Endodermal cell (in vitro differentiated cells): ENCODE measurements around the gene COX4I2. TPM values are rescaled to one million over a fixed set of nuclear protein-coding genes. Genes with fewer than 3 reads are reported as not detected.
"Not testable (repeated sequence)": the region's sequence is repeated elsewhere in the genome, so short reads cannot be mapped to it uniquely, and the experiment has no call there.

Source experiments
- DNase-seq: peaks from one replicate; pipeline ENCODE4 v3.0.0-alpha.2; 2017
- H3K27ac ChIP-seq: 2 replicates; pipeline ENCODE4 v1.5.1; 2013; ENCODE audit warnings: mild to moderate bottlenecking, low read depth, low read length, moderate library complexity
- H3K27me3 ChIP-seq: 2 replicates; pipeline ENCODE4 v1.6.1; 2013; ENCODE audit warnings: mild to moderate bottlenecking, low read length, moderate library complexity; ENCODE audit not compliant: insufficient read depth, control insufficient read depth, poor library complexity, severe bottlenecking
- H3K36me3 ChIP-seq: 2 replicates; pipeline ENCODE4 v1.7.0; 2013; ENCODE audit warnings: mild to moderate bottlenecking, low read length, moderate library complexity; ENCODE audit not compliant: control insufficient read depth, insufficient read depth
- H3K4me1 ChIP-seq: one replicate; pipeline ENCODE4 v1.7.0; 2013; ENCODE audit warnings: low read length; ENCODE audit not compliant: control insufficient read depth, insufficient read depth
- H3K4me3 ChIP-seq: 2 replicates; pipeline ENCODE4 v1.5.1; 2013; ENCODE audit warnings: mild to moderate bottlenecking, low read length, moderate library complexity
- H3K9ac ChIP-seq: 2 replicates; pipeline ENCODE4 v1.6.1; 2013; ENCODE audit warnings: mild to moderate bottlenecking, low read length, moderate library complexity; ENCODE audit not compliant: poor library complexity, severe bottlenecking; ENCODE audit errors: extremely low read depth
- H3K9me3 ChIP-seq: 2 replicates; pipeline ENCODE4 v1.6.1; 2013; ENCODE audit warnings: mild to moderate bottlenecking, low read length, moderate library complexity; ENCODE audit not compliant: control insufficient read depth
- H3K27ac Mint-ChIP-seq: 2 replicates; pipeline ENCODE4 v1.8.0; 2020; ENCODE audit warnings: mixed read lengths
- H3K27me3 Mint-ChIP-seq: 2 replicates; pipeline ENCODE4 v1.8.0; 2021; ENCODE audit warnings: mild to moderate bottlenecking, mixed read lengths; ENCODE audit not compliant: insufficient read depth
- H3K36me3 Mint-ChIP-seq: 2 replicates; pipeline ENCODE4 v1.8.0; 2020; ENCODE audit warnings: low read depth, mixed read lengths
- H3K4me1 Mint-ChIP-seq: 2 replicates; pipeline ENCODE4 v1.8.0; 2020; ENCODE audit warnings: mixed read lengths
- H3K4me3 Mint-ChIP-seq: 2 replicates; pipeline ENCODE4 v1.8.0; 2020; ENCODE audit warnings: mild to moderate bottlenecking, moderate library complexity, mixed read lengths
- H3K9me3 Mint-ChIP-seq: 2 replicates; pipeline ENCODE4 v1.8.0; 2020; ENCODE audit warnings: mild to moderate bottlenecking, mixed read lengths
- CTCF ChIP-seq: fragments of 200-600 bp; sonication (generic); conservative IDR thresholded peaks from 2 replicates; pipeline ENCODE4 v1.5.0; 2021; ENCODE audit warnings: antibody characterized with exemption, mild to moderate bottlenecking
- WGBS, 2 experiments: methylation state at CpG; one replicate each; pipeline versions ENCODE4 v1.1.5 to v1.1.7; 2013; ENCODE audit warnings: missing lambda C conversion rate in 2 of 2, mixed read lengths in 1 of 2; ENCODE audit not compliant: insufficient coverage in 1 of 2, insufficient read length in 1 of 2; 5-methylcytosine and 5-hydroxymethylcytosine counted together
- total RNA-seq, 2 donors: library from RNA; stranded (reverse); fragmentation: NEBNext Ultra II Directional in 1 of 2; extraction: Animal tissue kit (Norgen Biotek cat#: 25700) in 1 of 2; gene quantifications; 2 replicates in 1 of 2; 3 replicates in 1 of 2; pipeline ENCODE4 v1.2.1, GENCODE V29; 2021

The COX4I2 gene
- total RNA-seq, 2 donors from 2014 or later, result not detected

GRCh38 chr20:31608251-31608945 is 29.3 kb upstream of the COX4I2 start:
- no peaks in the 10 kb centered on the region for H3K36me3 ChIP-seq
- peaks cover 2% of the 10 kb centered on the region for H3K9me3 Mint-ChIP-seq
- peak overlapping the region; percentile 99 for H3K4me3 Mint-ChIP-seq
- H3K36me3 Mint-ChIP-seq, result peaks cover 22% of the 10 kb centered on the region
- H3K27ac ChIP-seq, result peak overlapping the region; percentile 88
- H3K27me3 ChIP-seq, result no peaks in the 10 kb centered on the region
- peak; percentile 98 for DNase-seq
- no peaks in the 10 kb centered on the region for H3K9me3 ChIP-seq
- peak overlapping the region; percentile 99 for H3K27ac Mint-ChIP-seq
- H3K27me3 Mint-ChIP-seq, result peaks cover 1% of the 10 kb centered on the region
- no peak for TF ChIP-seq CTCF
- WGBS, 2 experiments, result 19 to 36% methylated on average over 15 to 45 of the region's 45 CpGs
- H3K4me3 ChIP-seq, result peak overlapping the region; percentile 95
- peaks cover 49% of the 10 kb centered on the region for H3K4me1 Mint-ChIP-seq
- H3K4me1 ChIP-seq, result peaks cover 19% of the 10 kb centered on the region
- H3K9ac ChIP-seq, result peak overlapping the region; percentile 25

GRCh38 chr20:31612271-31612640 is 25.5 kb upstream of the COX4I2 start:
- H3K36me3 Mint-ChIP-seq, result not testable (repeated sequence)
- 85 to 91% methylated on average over 5 to 12 of the region's 12 CpGs for WGBS, 2 experiments

GRCh38 chr20:31615416-31615815 is 22.3 kb upstream of the COX4I2 start:
- H3K9me3 ChIP-seq, result no peaks in the 10 kb centered on the region

More at GRCh38 chr20:31612271-31612640, 25.5 kb upstream of the COX4I2 start:
- not testable (repeated sequence) for H3K27ac ChIP-seq, H3K27me3 ChIP-seq, H3K4me3 ChIP-seq, H3K9ac ChIP-seq, H3K9me3 Mint-ChIP-seq, H3K27me3 Mint-ChIP-seq, H3K36me3 ChIP-seq, H3K4me1 ChIP-seq, H3K4me3 Mint-ChIP-seq, H3K9me3 ChIP-seq, DNase-seq
- peak overlapping the region; percentile 70 for H3K27ac Mint-ChIP-seq
- peaks cover 29% of the 10 kb centered on the region for H3K4me1 Mint-ChIP-seq

More at GRCh38 chr20:31615416-31615815, 22.3 kb upstream of the COX4I2 start:
- DNase-seq, result no peak
- H3K9me3 Mint-ChIP-seq, result peaks cover 2% of the 10 kb centered on the region
- H3K4me1 Mint-ChIP-seq, result peaks cover 15% of the 10 kb centered on the region
- H3K27ac ChIP-seq, result no peak overlapping the region
- peaks cover 4% of the 10 kb centered on the region for H3K27me3 Mint-ChIP-seq
- peaks cover 2% of the 10 kb centered on the region for H3K36me3 Mint-ChIP-seq
- no peak overlapping the region for H3K9ac ChIP-seq
- no peak overlapping the region for H3K4me3 ChIP-seq
- whole genome bisulfite sequencing, 2 experiments, result 91 to 96% methylated on average over 3 to 8 of the region's 8 CpGs
- TF ChIP-seq CTCF, result no peak
- no peaks in the 10 kb centered on the region for H3K4me1 ChIP-seq
- no peak overlapping the region for H3K27ac Mint-ChIP-seq
- H3K4me3 Mint-ChIP-seq, result no peak overlapping the region
- no peaks in the 10 kb centered on the region for H3K36me3 ChIP-seq
- H3K27me3 ChIP-seq, result no peaks in the 10 kb centered on the region
